Large intestine (tissue), 3 donors: Measurements from ENCODE around the gene RCCD1. TPM values are rescaled to one million over a fixed set of nuclear protein-coding genes. Genes with fewer than 3 reads are reported as not detected.
"Not testable (repeated sequence)": the region's sequence is repeated elsewhere in the genome, so short reads cannot be mapped to it uniquely, and the experiment has no call there.

Experiments used
- DNase-seq, 2 donors: peaks; one replicate each; pipeline versions ENCODE4 v3.0.0 to v3.0.0-alpha.2; 2013
- H3K27ac ChIP-seq: one replicate; pipeline ENCODE4 v1.5.1; 2013; ENCODE audit warnings: low read length
- H3K27me3 ChIP-seq: 2 replicates; pipeline ENCODE4 v1.6.1; 2013; ENCODE audit warnings: low read length; ENCODE audit not compliant: control insufficient read depth, insufficient read depth
- H3K36me3 ChIP-seq: 2 replicates; pipeline ENCODE4 v1.6.1; 2013; ENCODE audit warnings: low read length; ENCODE audit not compliant: control insufficient read depth, insufficient read depth
- H3K4me1 ChIP-seq: one replicate; pipeline ENCODE4 v1.6.1; 2013; ENCODE audit warnings: low read length; ENCODE audit not compliant: control insufficient read depth, insufficient read depth
- H3K4me3 ChIP-seq: one replicate; pipeline ENCODE4 v1.5.1; 2013; ENCODE audit warnings: low read length
- H3K9me3 ChIP-seq: one replicate; pipeline ENCODE4 v1.6.1; 2013; ENCODE audit warnings: mild to moderate bottlenecking, low read depth, low read length, moderate library complexity; ENCODE audit not compliant: control insufficient read depth
- WGBS: methylation state at CpG from one replicate; pipeline ENCODE4 v1.1.5; 2013; ENCODE audit warnings: low lambda C conversion rate; ENCODE audit not compliant: insufficient coverage; 5-methylcytosine and 5-hydroxymethylcytosine counted together
- polyA plus RNA-seq: library from polyadenylated mRNA; unstranded; fragments of 120-200 nt; gene quantifications from one replicate; pipeline ENCODE4 v1.2.1, GENCODE V29; 2013

Gene RCCD1
- polyA plus RNA-seq, 1 donor: 22.9 TPM

GRCh38 chr15:90918835-90919234, 35.8 kb upstream of the RCCD1 start:
- Histone ChIP-seq H3K4me1 (no peaks in the 10 kb centered on the region), H3K36me3 (peaks cover 61% of the 10 kb centered on the region)
- WGBS: no CpG with 5 or more reads among the region's 6 CpGs

DNA sequence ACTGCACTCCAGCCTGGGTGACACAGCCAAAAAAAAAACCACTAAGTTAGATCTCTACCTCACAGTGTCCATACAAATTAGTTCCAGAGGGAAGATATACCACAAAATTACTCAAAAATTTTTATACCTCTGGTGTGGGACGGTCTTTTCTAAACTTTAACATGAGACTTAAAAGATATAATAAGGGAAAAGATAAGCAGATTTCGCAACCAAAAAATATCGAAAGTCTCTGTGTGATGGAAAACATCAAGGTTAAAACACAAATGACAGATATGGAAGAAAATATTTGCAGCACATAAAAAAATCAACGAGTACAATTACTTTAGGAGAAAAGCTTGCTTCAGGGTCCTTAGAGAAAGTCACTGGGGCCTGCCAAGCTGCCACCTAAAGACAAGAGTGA, 32.8 kb upstream of the RCCD1 start:
- Histone ChIP-seq H3K36me3 (peaks cover 39% of the 10 kb centered on the region), H3K4me1 (no peaks in the 10 kb centered on the region), H3K4me3 (no peak overlapping the region), H3K9me3 (no peaks in the 10 kb centered on the region), H3K27me3 (no peaks in the 10 kb centered on the region), H3K27ac (no peak overlapping the region)
- DNase-seq: no peak
- 93% methylated on average over 2 of the region's 4 CpGs for WGBS

More at GRCh38 chr15:90918835-90919234, 35.8 kb upstream of the RCCD1 start:
- no peak for DNase-seq
- Histone ChIP-seq H3K27me3 (no peaks in the 10 kb centered on the region), H3K27ac (no peak overlapping the region), H3K4me3 (no peak overlapping the region), H3K9me3 (no peaks in the 10 kb centered on the region)

GRCh38 chr15:90922712-90923322, 31.9 kb upstream of the RCCD1 start:
- H3K4me3 ChIP-seq, DNase-seq, H3K9me3 ChIP-seq, H3K27ac ChIP-seq, H3K27me3 ChIP-seq, H3K4me1 ChIP-seq: not testable (repeated sequence)
- H3K36me3 ChIP-seq: peaks cover 30% of the 10 kb centered on the region
- no CpG with 5 or more reads among the region's 7 CpGs for WGBS

- Histone ChIP-seq H3K36me3 (peaks cover 18% of the 10 kb centered on the region), H3K4me3 (no peak overlapping the region), H3K4me1 (no peaks in the 10 kb centered on the region), H3K27ac (no peak overlapping the region), H3K9me3 (no peaks in the 10 kb centered on the region), H3K27me3 (no peaks in the 10 kb centered on the region)
- no CpG with 5 or more reads among the region's 5 CpGs for WGBS
- no peak for DNase-seq
Measured at GRCh38 chr15:90924375-90924774, 30.3 kb upstream of the RCCD1 start.

DNA sequence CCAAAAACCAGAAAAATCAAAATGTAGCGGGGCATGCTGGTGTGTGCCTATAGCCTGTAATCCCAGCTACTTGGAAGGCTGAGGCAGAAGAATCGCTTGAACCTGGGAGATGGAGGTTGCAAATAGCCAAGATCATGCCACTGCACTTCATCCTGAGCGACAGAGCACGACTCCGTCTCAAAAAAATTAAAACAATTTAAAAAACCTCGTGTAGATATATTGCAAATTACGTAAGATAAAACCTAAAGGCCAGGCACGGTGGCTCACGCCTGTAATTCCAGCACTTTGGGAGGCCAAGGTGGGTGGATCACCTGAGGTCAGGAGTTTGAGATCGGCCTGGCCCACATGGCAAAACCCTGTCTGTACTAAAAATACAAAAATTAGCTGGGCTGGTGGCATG, 27.9 kb upstream of the RCCD1 start:
- H3K9me3 ChIP-seq, H3K4me3 ChIP-seq, H3K36me3 ChIP-seq, H3K27ac ChIP-seq, DNase-seq, H3K27me3 ChIP-seq: not testable (repeated sequence)
- H3K4me1 ChIP-seq: peaks cover 12% of the 10 kb centered on the region
- WGBS: no CpG with 5 or more reads among the region's 10 CpGs

- H3K9me3 ChIP-seq, H3K36me3 ChIP-seq, H3K27ac ChIP-seq, H3K27me3 ChIP-seq, H3K4me3 ChIP-seq, DNase-seq: not testable (repeated sequence)
- H3K4me1 ChIP-seq: peaks cover 12% of the 10 kb centered on the region
- WGBS: 100% methylated on average over 1 of the region's 7 CpGs
Measured at GRCh38 chr15:90928106-90928505, 26.6 kb upstream of the RCCD1 start.

- H3K36me3 ChIP-seq: no peaks in the 10 kb centered on the region
- H3K9me3 ChIP-seq: no peaks in the 10 kb centered on the region
- 38% methylated on average over 5 of the region's 21 CpGs for WGBS
- H3K4me3 ChIP-seq: peak overlapping the region; percentile 82
- H3K27me3 ChIP-seq: no peaks in the 10 kb centered on the region
- DNase-seq: peak in 1 of 2 donors; percentile 21
- H3K4me1 ChIP-seq: peaks cover 19% of the 10 kb centered on the region
- H3K27ac ChIP-seq: peak overlapping the region; percentile 86
Measured at GRCh38 chr15:90929246-90930019, 25.3 kb upstream of the RCCD1 start.

DNA sequence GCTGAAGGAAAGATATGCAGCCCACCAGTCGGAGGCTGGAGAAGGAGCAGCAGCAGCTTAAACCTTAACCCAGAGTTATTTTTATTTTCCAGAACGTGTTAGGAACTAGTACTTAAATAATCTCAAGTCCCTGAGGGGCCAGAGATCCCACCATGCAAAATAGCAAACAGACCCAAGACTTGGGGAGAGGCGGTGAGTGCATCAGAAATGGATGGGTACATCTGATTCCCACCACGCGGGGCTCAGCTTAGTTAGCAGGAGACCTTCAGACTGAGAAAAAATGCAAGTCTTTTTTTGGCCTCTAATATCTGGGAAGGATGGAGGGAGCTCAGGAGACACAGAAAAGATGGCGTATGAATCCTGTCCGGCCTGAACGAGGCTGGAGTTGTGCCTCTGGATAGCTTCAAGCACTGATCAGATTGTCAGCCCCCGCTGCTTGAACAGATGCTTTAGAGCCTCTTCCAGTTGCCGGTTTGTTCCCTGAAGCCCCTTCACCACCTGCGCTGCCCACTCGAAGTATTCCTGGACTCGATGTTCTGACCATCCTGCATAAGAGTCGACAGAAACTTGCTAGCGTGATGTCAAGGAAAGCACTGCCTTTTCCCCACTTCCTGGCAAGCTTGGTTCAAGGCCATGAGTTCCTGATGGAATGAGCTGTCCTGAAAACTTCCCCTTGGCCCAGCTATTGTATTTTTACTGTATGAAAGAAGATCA, 23.7 kb upstream of the RCCD1 start:
- Histone ChIP-seq H3K36me3 (no peaks in the 10 kb centered on the region), H3K27ac (peak overlapping the region; percentile 86), H3K9me3 (no peaks in the 10 kb centered on the region), H3K27me3 (no peaks in the 10 kb centered on the region), H3K4me1 (peaks cover 26% of the 10 kb centered on the region), H3K4me3 (no peak overlapping the region)
- DNase-seq: no peak
- no CpG with 5 or more reads among the region's 15 CpGs for WGBS

DNA sequence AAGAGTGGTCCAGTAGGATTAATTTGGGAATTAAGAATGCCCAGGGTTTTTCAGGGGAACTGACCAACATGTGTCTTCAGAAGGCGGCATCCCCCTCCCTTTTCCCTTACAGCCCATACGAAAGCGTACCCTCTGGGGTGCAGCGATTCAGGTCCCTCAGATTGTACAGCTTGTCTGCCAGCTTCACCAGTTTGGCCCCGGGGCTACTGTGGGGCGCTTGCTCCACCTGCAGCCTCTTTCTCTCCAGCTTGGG, 23.2 kb upstream of the RCCD1 start:
- Histone ChIP-seq H3K27me3 (no peaks in the 10 kb centered on the region), H3K4me1 (peaks cover 31% of the 10 kb centered on the region), H3K9me3 (no peaks in the 10 kb centered on the region), H3K4me3 (peak overlapping the region; percentile 62), H3K27ac (peak overlapping the region; percentile 78), H3K36me3 (no peaks in the 10 kb centered on the region)
- no peak for DNase-seq
- WGBS: no CpG with 5 or more reads among the region's 6 CpGs

GRCh38 chr15:90931828-90932659, 22.6 kb upstream of the RCCD1 start, which contains the start of gene HDDC3:
Gene HDDC3 (minus strand): TSS chr15:90932549. CDS start chr15:90932540, 9 bp downstream.
- Histone ChIP-seq H3K36me3 (peaks cover 3% of the 10 kb centered on the region), H3K9me3 (no peaks in the 10 kb centered on the region), H3K4me1 (peaks cover 31% of the 10 kb centered on the region), H3K4me3 (peak within 1 kb of the TSS; percentile 62), H3K27me3 (no peaks in the 10 kb centered on the region), H3K27ac (peak within 1 kb of the TSS; percentile 78)
- WGBS: no CpG with 5 or more reads among the region's 52 CpGs
- DNase-seq: peak; percentile 83 to 93
